Fibroblast of lung (primary cell): Measurements from ENCODE around the gene B3GLCT. TPM values are rescaled to one million over a fixed set of nuclear protein-coding genes. Genes with fewer than 3 reads are reported as not detected.

Experiments used
- DNase-seq, 2 donors: peaks; one replicate each; pipeline versions ENCODE4 v3.0.0 to v3.0.0-alpha.2; 2010; ENCODE audit warnings: low read depth in 2 of 2
- H2AFZ ChIP-seq: 2 replicates; pipeline ENCODE4 v1.5.1; 2012; ENCODE audit warnings: low read length, control low read depth, inconsistent platforms
- H3K27ac ChIP-seq: 2 replicates; pipeline ENCODE4 v1.5.1; 2011; ENCODE audit warnings: low read length, control low read depth; ENCODE audit not compliant: insufficient read depth
- H3K27me3 ChIP-seq: 2 replicates; pipeline ENCODE4 v1.5.1; 2011; ENCODE audit warnings: mild to moderate bottlenecking, low read length; ENCODE audit not compliant: control insufficient read depth, insufficient read depth
- H3K36me3 ChIP-seq: 2 replicates; pipeline ENCODE4 v1.5.1; 2011; ENCODE audit warnings: low read length; ENCODE audit not compliant: control insufficient read depth, insufficient read depth
- H3K4me1 ChIP-seq: 2 replicates; pipeline ENCODE4 v1.5.1; 2011; ENCODE audit warnings: low read length; ENCODE audit not compliant: control insufficient read depth, insufficient read depth; ENCODE audit errors: extremely low read depth
- H3K4me2 ChIP-seq: 2 replicates; pipeline ENCODE4 v1.5.1; 2011; ENCODE audit warnings: low read length, control low read depth; ENCODE audit not compliant: insufficient read depth; ENCODE audit errors: extremely low read depth
- H3K4me3 ChIP-seq, 4 experiments: fragments of 200-600 bp in 1 of 4; sonication (generic) in 1 of 4; replicated peaks in 1 of 4; 2 replicates each; pipeline ENCODE4 v1.5.1; 2011 to 2016; ENCODE audit warnings: low read length in 4 of 4, low read depth in 3 of 4, mild to moderate bottlenecking in 3 of 4, control low read depth in 2 of 4, inconsistent platforms in 1 of 4, mixed read lengths in 1 of 4; ENCODE audit not compliant: insufficient read depth in 1 of 4; ENCODE audit errors: control extremely low read depth in 1 of 4
- H3K79me2 ChIP-seq: 2 replicates; pipeline ENCODE4 v1.5.1; 2012; ENCODE audit warnings: mild to moderate bottlenecking, low read length, inconsistent platforms; ENCODE audit not compliant: control insufficient read depth, insufficient read depth
- H3K9ac ChIP-seq: 2 replicates; pipeline ENCODE4 v1.5.1; 2011; ENCODE audit warnings: mild to moderate bottlenecking, low read length, control low read depth; ENCODE audit not compliant: insufficient read depth
- H3K9me3 ChIP-seq: 2 replicates; pipeline ENCODE4 v1.5.1; 2012; ENCODE audit warnings: low read depth, low read length; ENCODE audit not compliant: control insufficient read depth, insufficient read depth
- H4K20me1 ChIP-seq: 2 replicates; pipeline ENCODE4 v1.5.1; 2011; ENCODE audit warnings: low read length; ENCODE audit not compliant: control insufficient read depth, insufficient read depth; ENCODE audit errors: extremely low read depth
- CTCF ChIP-seq, 2 donors: IDR thresholded peaks in 1 of 2; conservative IDR thresholded peaks in 1 of 2; 1 replicate in 1 of 2; 2 replicates in 1 of 2; pipeline ENCODE4 v1.5.1; 2011 to 2012; ENCODE audit warnings: low read length in 2 of 2, control low read depth in 1 of 2, inconsistent platforms in 1 of 2, low read depth in 1 of 2, mild to moderate bottlenecking in 1 of 2
- EZH2 ChIP-seq: IDR thresholded peaks from 2 replicates; pipeline ENCODE4 v1.5.1; 2012; ENCODE audit warnings: low read length, control low read depth, mild to moderate bottlenecking; ENCODE audit errors: missing control alignments
- polyA plus RNA-seq, 2 donors: library from polyadenylated mRNA; depleted of rRNA in 1 of 2; stranded (reverse) in 1 of 2; unstranded in 1 of 2; fragments of >200 nt; gene quantifications; 2 replicates each; pipeline ENCODE4 v1.2.1, GENCODE V29; 2011 to 2012; ENCODE audit warnings: missing spikeins in 1 of 2
- total RNA-seq: library from RNA; depleted of rRNA; stranded (reverse); fragments of >200 nt; gene quantifications from 2 replicates; pipeline ENCODE4 v1.2.1, GENCODE V29; 2014

B3GLCT gene
- total and polyA plus RNA-seq, 2 donors (not counting 1 experiment from before 2014, with no cell fraction given), result 4.4 to 7.8 TPM

GRCh38 chr13:31154939-31155338, 44.8 kb upstream of the B3GLCT start:
- H3K79me2 ChIP-seq, result peaks cover 26% of the 10 kb centered on the region
- DNase-seq, result no peak
- no peak overlapping the region for H3K4me2 ChIP-seq
- H3K27ac ChIP-seq, result no peak overlapping the region
- TF ChIP-seq EZH2 (no peak), CTCF (conservative IDR thresholded peaks at IDR 0.05 in 1 of 2, IDR thresholded peaks at IDR 0.05 in 1 of 2; ENCODE audit: low read depth in 1 of 2, low read length in 2 of 2) (no peak)
- peaks cover 4% of the 10 kb centered on the region for H3K4me1 ChIP-seq
- no peaks in the 10 kb centered on the region for H3K36me3 ChIP-seq
- H3K4me3 ChIP-seq, result no peak overlapping the region
- H4K20me1 ChIP-seq, result no peaks in the 10 kb centered on the region
- no peaks in the 10 kb centered on the region for H3K9me3 ChIP-seq
- H2AFZ ChIP-seq, result no peak overlapping the region
- H3K9ac ChIP-seq, result no peak overlapping the region
- no peaks in the 10 kb centered on the region for H3K27me3 ChIP-seq

GRCh38 chr13:31159306-31159705, 40.5 kb upstream of the B3GLCT start:
- Histone ChIP-seq H3K4me1 (peaks cover 4% of the 10 kb centered on the region), H3K36me3 (no peaks in the 10 kb centered on the region), H2AFZ (no peak overlapping the region), H3K4me2 (peak overlapping the region; percentile 78), H4K20me1 (no peaks in the 10 kb centered on the region), H3K79me2 (peaks cover 37% of the 10 kb centered on the region), H3K27ac (no peak overlapping the region), H3K4me3 (peak overlapping the region; percentile 90 to 98 (median 92)), H3K27me3 (no peaks in the 10 kb centered on the region), H3K9me3 (no peaks in the 10 kb centered on the region), H3K9ac (no peak overlapping the region)
- DNase-seq, result peak in 1 of 2 donors; percentile 22
- TF ChIP-seq CTCF (conservative IDR thresholded peaks at IDR 0.05 in 1 of 2, IDR thresholded peaks at IDR 0.05 in 1 of 2; ENCODE audit: low read depth in 1 of 2, low read length in 2 of 2) (no peak), EZH2 (no peak)

- peak overlapping the region; percentile 78 for H3K4me2 ChIP-seq
- peak overlapping the region; percentile 57 for H2AFZ ChIP-seq
- no peak for TF ChIP-seq EZH2
- peak overlapping the region; percentile 89 for H3K27ac ChIP-seq
- peak overlapping the region; percentile 90 to 98 (median 92) for H3K4me3 ChIP-seq
- no peaks in the 10 kb centered on the region for H3K27me3 ChIP-seq
- no peaks in the 10 kb centered on the region for H4K20me1 ChIP-seq
- DNase-seq, result peak; percentile 70 to 81
- peaks cover 37% of the 10 kb centered on the region for H3K79me2 ChIP-seq
- no peaks in the 10 kb centered on the region for H3K9me3 ChIP-seq
- peaks cover 4% of the 10 kb centered on the region for H3K4me1 ChIP-seq
- H3K9ac ChIP-seq, result peak overlapping the region; percentile 91
- no peaks in the 10 kb centered on the region for H3K36me3 ChIP-seq
Observed at GRCh38 chr13:31160857-31161556, 38.8 kb upstream of the B3GLCT start.
